CD14-positive monocyte (primary cell): Measurements from ENCODE around the gene ZDHHC15. TPM values are rescaled to one million over a fixed set of nuclear protein-coding genes. Genes with fewer than 3 reads are reported as not detected.

Experiments used
- DNase-seq, 3 donors: peaks; one replicate each; pipeline ENCODE4 v3.0.0-alpha.2; 2011 to 2022
- H2AFZ ChIP-seq: 2 replicates; pipeline ENCODE4 v1.6.0; 2012; ENCODE audit warnings: mild to moderate bottlenecking, low read depth, low read length, inconsistent platforms; ENCODE audit not compliant: insufficient read depth, poor library complexity, severe bottlenecking
- H3K27ac ChIP-seq, 2 donors: 1 replicate in 1 of 2; 2 replicates in 1 of 2; pipeline ENCODE4 v1.5.1; 2012 to 2013; ENCODE audit warnings: low read length in 2 of 2, control low read depth in 1 of 2, inconsistent platforms in 1 of 2, low read depth in 1 of 2, mild to moderate bottlenecking in 1 of 2
- H3K27me3 ChIP-seq, 2 donors: one replicate each; pipeline versions ENCODE4 v1.6.0 to v1.6.1; 2011 to 2013; ENCODE audit warnings: low read length in 2 of 2; ENCODE audit not compliant: control insufficient read depth in 2 of 2, insufficient read depth in 2 of 2
- H3K36me3 ChIP-seq, 2 donors: replicated peaks in 1 of 2; 1 replicate in 1 of 2; 2 replicates in 1 of 2; pipeline versions ENCODE4 v1.5.1 to v1.6.1; 2012 to 2013; ENCODE audit warnings: low read length in 2 of 2, control low read depth in 1 of 2, inconsistent platforms in 1 of 2, mild to moderate bottlenecking in 1 of 2; ENCODE audit not compliant: insufficient read depth in 2 of 2, control insufficient read depth in 1 of 2
- H3K4me1 ChIP-seq, 2 donors: 1 replicate in 1 of 2; 2 replicates in 1 of 2; pipeline versions ENCODE4 v1.5.1 to v1.6.1; 2012 to 2013; ENCODE audit warnings: low read length in 2 of 2, control low read depth in 1 of 2, inconsistent platforms in 1 of 2, mild to moderate bottlenecking in 1 of 2, moderate library complexity in 1 of 2; ENCODE audit not compliant: insufficient read depth in 2 of 2, control insufficient read depth in 1 of 2
- H3K4me2 ChIP-seq: replicated peaks from 2 replicates; pipeline ENCODE3; 2012; ENCODE audit warnings: low read length, moderate library complexity, mild to moderate bottlenecking; ENCODE audit not compliant: poor library complexity, severe bottlenecking; ENCODE audit errors: extremely low read depth
- H3K4me3 ChIP-seq, 3 experiments: fragments of 200-600 bp in 1 of 3; sonication (generic) in 1 of 3; replicated peaks in 1 of 3; 1 replicate in 2 of 3; 2 replicates in 1 of 3; pipeline ENCODE4 v1.5.1; 2011 to 2013; ENCODE audit warnings: low read length in 3 of 3, mild to moderate bottlenecking in 3 of 3, control low read depth in 2 of 3, low read depth in 2 of 3, inconsistent platforms in 1 of 3, moderate library complexity in 1 of 3
- H3K79me2 ChIP-seq: 2 replicates; pipeline ENCODE4 v1.6.0; 2012; ENCODE audit warnings: mild to moderate bottlenecking, control low read depth, inconsistent platforms, low read length, moderate library complexity; ENCODE audit not compliant: insufficient read depth
- H3K9ac ChIP-seq: 2 replicates; pipeline ENCODE4 v1.6.0; 2017; ENCODE audit warnings: low read length, mild to moderate bottlenecking; ENCODE audit not compliant: insufficient read depth, poor library complexity, severe bottlenecking
- H3K9me3 ChIP-seq, 2 donors: replicated peaks in 1 of 2; 1 replicate in 1 of 2; 2 replicates in 1 of 2; pipeline versions ENCODE4 v1.5.1 to v1.6.1; 2012 to 2013; ENCODE audit warnings: low read length in 2 of 2, control low read depth in 1 of 2; ENCODE audit not compliant: control insufficient read depth in 1 of 2, insufficient read depth in 1 of 2
- H4K20me1 ChIP-seq: 2 replicates; pipeline ENCODE4 v1.6.0; 2012; ENCODE audit warnings: mild to moderate bottlenecking, low read length, control low read depth, moderate library complexity; ENCODE audit not compliant: insufficient read depth
- H3K27ac Mint-ChIP-seq, 7 donors: one replicate each; pipeline ENCODE4 v1.8.0; 2020; ENCODE audit warnings: mild to moderate bottlenecking in 7 of 7, mixed read lengths in 7 of 7, moderate library complexity in 6 of 7, inconsistent platforms in 2 of 7
- H3K27me3 Mint-ChIP-seq, 3 donors: one replicate each; pipeline ENCODE4 v1.8.0; 2021 to 2022; ENCODE audit warnings: low read depth in 3 of 3, mild to moderate bottlenecking in 3 of 3, mixed read lengths in 3 of 3, moderate library complexity in 3 of 3, inconsistent platforms in 1 of 3
- H3K36me3 Mint-ChIP-seq, 2 donors: one replicate each; pipeline ENCODE4 v1.8.0; 2020; ENCODE audit warnings: mixed read lengths in 2 of 2, inconsistent platforms in 1 of 2, mild to moderate bottlenecking in 1 of 2
- H3K4me1 Mint-ChIP-seq: one replicate; pipeline ENCODE4 v1.8.0; 2020; ENCODE audit warnings: mild to moderate bottlenecking, mixed read lengths
- H3K4me3 Mint-ChIP-seq, 2 donors: one replicate each; pipeline ENCODE4 v1.8.0; 2020; ENCODE audit warnings: mild to moderate bottlenecking in 2 of 2, mixed read lengths in 2 of 2, moderate library complexity in 1 of 2
- H3K9me3 Mint-ChIP-seq, 7 donors: one replicate each; pipeline ENCODE4 v1.8.0; 2020 to 2022; ENCODE audit warnings: mixed read lengths in 7 of 7, mild to moderate bottlenecking in 6 of 7, moderate library complexity in 6 of 7, inconsistent platforms in 2 of 7
- WGBS: methylation state at CpG from one replicate; pipeline ENCODE4 v1.1.5; 2013; ENCODE audit warnings: missing lambda C conversion rate; ENCODE audit not compliant: insufficient coverage; 5-methylcytosine and 5-hydroxymethylcytosine counted together
- intact Hi-C, 2 donors: fragments of 100-400 bp; cut with micrococcal nuclease; formaldehyde crosslinking; loops; one replicate each; pipeline versions ENCODE4 v1.15.0 to v1.15.1; 2023
- polyA plus RNA-seq, 3 donors: library from polyadenylated mRNA; depleted of rRNA in 1 of 3; unstranded in 2 of 3; stranded (reverse) in 1 of 3; fragments of 300-500 nt in 2 of 3; fragments of >200 nt in 1 of 3; fragmentation: Illumina TruSeq in 2 of 3; gene quantifications; 1 replicate in 2 of 3; 2 replicates in 1 of 3; pipeline ENCODE4 v1.2.3, GENCODE V29; 2012 to 2021
- TF ChIP-seq, protein P1 (sequence below): fragments of 200-600 bp; IDR thresholded peaks from one replicate; pipeline ENCODE4 v1.8.0; 2022; ENCODE audit warnings: antibody characterized with exemption, mild to moderate bottlenecking

ZDHHC15 gene
- polyA plus RNA-seq, 3 donors = not detected

DNA sequence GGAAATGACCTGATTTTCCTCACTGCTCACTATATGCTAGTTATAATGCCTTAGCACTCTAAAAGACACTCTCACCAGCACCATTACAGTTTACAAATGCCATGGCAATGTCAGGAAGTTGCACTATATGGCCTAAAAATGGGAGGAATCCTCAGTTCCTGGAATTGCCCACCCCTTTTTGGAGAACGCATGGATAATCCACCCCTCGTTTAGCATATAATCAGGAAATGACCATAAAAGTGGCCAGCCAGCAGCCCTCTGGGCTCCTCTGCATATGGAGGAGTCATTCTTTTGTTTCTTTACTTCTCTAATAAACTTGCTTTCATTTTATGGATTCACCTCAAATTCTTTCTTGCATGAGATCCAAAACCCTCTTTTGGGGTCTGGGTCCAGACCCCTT, 156.0 kb downstream of the ZDHHC15 start:
- Histone ChIP-seq H3K27me3 (no peaks in the 10 kb centered on the region), H3K79me2 (no peaks in the 10 kb centered on the region), H3K27ac (no peak overlapping the region), H3K4me2 (no peak overlapping the region), H3K9ac (no peak overlapping the region), H4K20me1 (no peaks in the 10 kb centered on the region), H3K36me3 (no peaks in the 10 kb centered on the region), H3K9me3 (peaks cover 0 to 4% of the 10 kb centered on the region in 2 donors), H2AFZ (no peak overlapping the region), H3K4me1 (no peaks in the 10 kb centered on the region), H3K4me3 (no peak overlapping the region)
- no peaks in the 10 kb centered on the region for H3K36me3 Mint-ChIP-seq
- no peaks in the 10 kb centered on the region for H3K4me1 Mint-ChIP-seq
- no peak overlapping the region for H3K4me3 Mint-ChIP-seq
- no peaks in the 10 kb centered on the region for H3K27me3 Mint-ChIP-seq
- DNase-seq = no peak
- no CpG with 5 or more reads among the region's 2 CpGs for WGBS
- no peak overlapping the region for H3K27ac Mint-ChIP-seq
- TF ChIP-seq, protein P1, sequence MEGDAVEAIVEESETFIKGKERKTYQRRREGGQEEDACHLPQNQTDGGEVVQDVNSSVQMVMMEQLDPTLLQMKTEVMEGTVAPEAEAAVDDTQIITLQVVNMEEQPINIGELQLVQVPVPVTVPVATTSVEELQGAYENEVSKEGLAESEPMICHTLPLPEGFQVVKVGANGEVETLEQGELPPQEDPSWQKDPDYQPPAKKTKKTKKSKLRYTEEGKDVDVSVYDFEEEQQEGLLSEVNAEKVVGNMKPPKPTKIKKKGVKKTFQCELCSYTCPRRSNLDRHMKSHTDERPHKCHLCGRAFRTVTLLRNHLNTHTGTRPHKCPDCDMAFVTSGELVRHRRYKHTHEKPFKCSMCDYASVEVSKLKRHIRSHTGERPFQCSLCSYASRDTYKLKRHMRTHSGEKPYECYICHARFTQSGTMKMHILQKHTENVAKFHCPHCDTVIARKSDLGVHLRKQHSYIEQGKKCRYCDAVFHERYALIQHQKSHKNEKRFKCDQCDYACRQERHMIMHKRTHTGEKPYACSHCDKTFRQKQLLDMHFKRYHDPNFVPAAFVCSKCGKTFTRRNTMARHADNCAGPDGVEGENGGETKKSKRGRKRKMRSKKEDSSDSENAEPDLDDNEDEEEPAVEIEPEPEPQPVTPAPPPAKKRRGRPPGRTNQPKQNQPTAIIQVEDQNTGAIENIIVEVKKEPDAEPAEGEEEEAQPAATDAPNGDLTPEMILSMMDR = no peak
- peaks cover 0 to 15% (median 0%) of the 10 kb centered on the region in 7 donors for H3K9me3 Mint-ChIP-seq
- intact Hi-C loops = no loop called here

DNA sequence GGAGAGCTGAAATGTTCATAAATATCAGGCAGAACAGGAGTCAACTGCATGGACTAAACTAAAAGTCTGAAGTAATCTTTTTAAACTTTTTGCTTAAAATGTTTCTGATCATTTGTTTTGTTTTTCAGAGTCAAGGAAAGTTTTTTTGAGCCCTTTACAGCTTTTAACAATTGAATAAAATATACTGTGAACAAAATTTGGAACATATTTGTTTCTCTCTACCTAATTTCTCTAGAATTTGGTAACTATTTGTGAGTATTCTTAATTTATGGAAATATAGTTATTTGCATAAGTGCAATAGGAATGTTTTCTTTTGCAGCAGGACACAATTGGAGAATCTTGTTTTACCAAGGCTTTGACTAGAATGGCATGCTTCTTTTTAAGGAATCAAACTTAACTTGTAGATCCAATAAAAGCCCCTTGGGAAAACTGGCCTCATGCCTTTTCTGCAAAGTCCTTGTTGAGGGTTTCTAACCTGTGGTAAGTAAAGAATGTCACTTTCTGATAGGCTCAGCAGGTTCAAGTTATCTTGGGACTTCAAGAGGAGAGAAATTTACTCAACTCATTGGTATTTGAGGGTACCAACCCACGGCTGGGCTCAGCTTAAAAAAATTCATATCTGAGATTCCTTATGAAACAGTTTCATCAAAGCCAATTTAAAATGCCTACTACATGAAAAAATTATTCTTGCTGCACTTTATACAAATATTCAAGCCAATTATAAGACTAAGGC, 157.4 kb downstream of the ZDHHC15 start:
- Histone ChIP-seq H3K79me2 (no peaks in the 10 kb centered on the region), H3K4me2 (no peak overlapping the region), H3K4me3 (no peak overlapping the region), H3K9me3 (peaks cover 0 to 4% of the 10 kb centered on the region in 2 donors), H3K9ac (no peak overlapping the region), H4K20me1 (no peaks in the 10 kb centered on the region), H3K4me1 (no peaks in the 10 kb centered on the region), H3K27ac (no peak overlapping the region), H2AFZ (no peak overlapping the region), H3K36me3 (no peaks in the 10 kb centered on the region), H3K27me3 (no peaks in the 10 kb centered on the region)
- DNase-seq = no peak
- TF ChIP-seq, protein P1 = no peak
- WGBS = no CpG with 5 or more reads among the region's 1 CpG
- Mint-ChIP-seq H3K9me3 (peaks cover 0 to 17% (median 0%) of the 10 kb centered on the region in 7 donors), H3K36me3 (no peaks in the 10 kb centered on the region), H3K27me3 (no peaks in the 10 kb centered on the region), H3K4me3 (no peak overlapping the region), H3K27ac (no peak overlapping the region), H3K4me1 (no peaks in the 10 kb centered on the region)
- intact Hi-C loops = no loop called here
